Hematopoietic multipotent progenitor cell (in vitro differentiated cells): ENCODE results near the gene TMEM201. TPM values are rescaled to one million over a fixed set of nuclear protein-coding genes. Genes with fewer than 3 reads are reported as not detected.

Source experiments
- DNase-seq, 3 donors: peaks; one replicate each; pipeline ENCODE4 v3.0.0-alpha.2; 2011 to 2015; ENCODE audit warnings: low read depth in 2 of 3, low spot score in 2 of 3
- total RNA-seq: library from RNA; depleted of rRNA; stranded (reverse); fragments of >200 nt; gene quantifications from one replicate; pipeline ENCODE4 v1.2.3, GENCODE V29; 2012

TMEM201 gene
- total RNA-seq, 1 donor, result 20.7 TPM

DNA sequence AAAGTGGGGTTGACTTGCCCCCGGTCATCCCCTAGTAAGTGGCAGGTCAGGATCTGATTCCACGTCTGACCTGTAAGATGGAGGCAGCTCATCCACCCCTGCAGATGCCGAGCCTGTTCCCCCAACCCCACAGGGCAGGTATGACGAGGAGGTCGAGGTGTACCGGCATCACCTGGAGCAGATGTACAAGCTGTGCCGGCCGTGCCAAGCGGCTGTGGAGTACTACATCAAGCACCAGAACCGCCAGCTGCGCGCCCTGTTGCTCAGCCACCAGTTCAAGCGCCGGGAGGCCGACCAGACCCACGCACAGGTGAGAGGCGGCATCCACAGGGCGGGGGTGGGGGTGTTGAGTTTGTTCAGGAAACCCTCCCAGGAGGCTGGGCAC is 9.6 kb downstream of the TMEM201 start:
- no peak for DNase-seq

DNA sequence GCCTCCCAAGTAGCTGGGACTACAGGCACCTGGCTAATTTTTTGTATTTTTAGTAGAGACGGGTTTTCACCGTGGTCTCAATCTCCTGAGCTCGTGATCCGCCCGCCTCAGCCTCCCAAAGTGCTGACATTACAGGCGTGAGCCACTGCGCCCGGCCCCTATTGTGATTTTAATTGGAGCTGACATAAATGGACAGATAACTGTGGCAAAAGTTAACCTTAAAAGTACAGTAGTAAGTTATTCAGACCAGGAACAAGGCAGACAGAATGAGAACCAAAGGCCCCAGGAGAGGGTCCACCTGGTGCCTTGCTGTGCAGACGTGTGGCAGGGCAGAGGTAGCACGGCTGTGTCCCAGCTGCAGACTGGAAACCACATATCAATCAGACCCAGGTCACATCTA is 11.0 kb downstream of the TMEM201 start:
- DNase-seq, result no peak

DNA sequence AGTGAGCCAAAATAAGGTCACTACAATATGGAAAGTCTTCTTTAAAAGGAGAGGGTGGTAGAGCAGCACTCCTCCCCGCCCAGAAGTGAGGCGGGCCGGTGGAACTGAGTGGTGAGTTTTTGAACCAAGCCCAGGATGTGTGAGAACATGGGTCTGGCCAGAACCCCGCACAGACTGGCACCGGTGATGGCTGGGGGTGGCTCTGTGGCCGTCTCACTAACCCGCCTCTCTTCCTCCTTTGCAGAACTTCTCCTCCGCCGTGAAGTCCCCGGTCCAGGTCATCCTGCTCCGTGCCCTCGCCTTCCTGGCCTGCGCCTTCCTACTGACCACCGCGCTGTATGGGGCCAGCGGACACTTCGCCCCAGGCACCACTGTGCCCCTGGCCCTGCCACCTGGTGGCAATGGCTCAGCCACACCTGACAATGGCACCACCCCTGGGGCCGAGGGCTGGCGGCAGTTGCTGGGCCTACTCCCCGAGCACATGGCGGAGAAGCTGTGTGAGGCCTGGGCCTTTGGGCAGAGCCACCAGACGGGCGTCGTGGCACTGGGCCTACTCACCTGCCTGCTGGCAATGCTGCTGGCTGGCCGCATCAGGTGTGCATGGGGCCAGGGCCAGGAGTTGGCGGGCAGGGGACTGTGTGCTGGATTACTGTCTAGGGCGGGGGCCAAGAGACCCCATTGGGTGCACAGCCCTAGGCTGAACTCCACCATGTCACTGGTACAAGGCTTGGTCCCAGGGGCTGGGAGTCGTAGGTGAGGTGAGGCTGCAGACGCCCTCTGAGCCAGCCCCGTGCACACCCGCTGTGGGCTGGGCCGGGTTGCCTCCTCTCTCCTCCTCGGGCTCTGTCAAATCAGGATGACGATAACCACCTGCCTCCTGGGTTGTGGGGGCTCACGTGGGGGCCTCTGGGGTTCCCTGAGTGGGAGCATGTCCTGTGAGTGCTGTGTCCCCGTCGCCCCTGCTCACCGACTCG is 12.4 kb downstream of the TMEM201 start:
- no peak for DNase-seq

DNA sequence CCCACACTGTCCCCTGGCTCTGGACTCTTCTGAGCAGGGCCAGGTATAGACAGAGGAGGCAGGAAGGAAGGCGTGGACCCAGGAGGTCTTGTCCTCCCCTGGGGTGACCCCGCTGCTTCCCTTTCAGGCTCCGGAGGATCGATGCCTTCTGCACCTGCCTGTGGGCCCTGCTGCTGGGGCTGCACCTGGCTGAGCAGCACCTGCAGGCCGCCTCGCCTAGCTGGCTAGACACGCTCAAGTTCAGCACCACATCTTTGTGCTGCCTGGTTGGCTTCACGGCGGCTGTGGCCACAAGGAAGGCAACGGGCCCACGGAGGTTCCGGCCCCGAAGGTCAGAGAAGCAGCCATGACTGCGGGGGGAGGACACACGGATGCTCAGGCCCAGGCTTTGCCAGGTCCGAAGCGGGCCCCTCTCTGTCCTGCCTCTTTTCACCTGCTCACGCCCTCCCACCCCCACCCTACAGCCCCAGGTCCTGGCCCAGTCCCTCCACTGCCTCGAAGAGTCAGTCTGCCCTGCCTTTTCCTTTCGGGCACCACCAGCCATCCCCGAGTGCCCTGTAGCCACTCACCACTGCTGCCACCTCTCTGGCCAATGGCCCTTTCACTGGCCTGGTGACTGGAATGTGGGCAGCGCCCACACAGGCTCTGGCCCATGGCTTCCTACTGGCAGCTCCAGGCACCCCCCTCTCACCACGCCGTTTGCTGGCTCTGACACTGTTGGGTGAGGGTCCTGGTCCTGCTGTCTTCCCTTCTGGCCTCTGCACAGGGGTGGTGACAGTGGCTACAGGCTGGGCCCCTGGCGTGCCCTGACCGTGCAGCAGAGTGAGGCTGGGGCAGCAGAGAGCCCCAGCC is 13.5 kb downstream of the TMEM201 start:
- no peak for DNase-seq

DNA sequence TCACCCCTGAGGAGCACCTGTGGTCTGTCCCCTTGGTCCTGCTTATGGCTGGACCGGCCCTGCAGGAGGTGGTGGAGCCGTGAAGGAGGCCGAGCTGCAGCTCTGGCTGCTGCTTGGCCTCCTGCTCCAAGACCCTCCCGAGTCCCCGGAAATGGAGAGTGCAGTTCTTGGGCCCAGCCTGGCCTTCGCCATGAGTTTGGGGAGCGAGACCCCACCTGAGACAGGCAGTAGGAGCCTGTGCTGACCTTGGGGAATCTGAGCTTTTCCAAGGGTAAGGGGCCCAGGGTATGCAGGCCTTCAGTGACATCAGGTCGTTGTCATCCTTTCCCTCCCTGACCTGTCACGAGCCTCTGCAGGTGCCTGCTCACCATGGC is 14.1 kb downstream of the TMEM201 start:
- DNase-seq, result no peak

DNA sequence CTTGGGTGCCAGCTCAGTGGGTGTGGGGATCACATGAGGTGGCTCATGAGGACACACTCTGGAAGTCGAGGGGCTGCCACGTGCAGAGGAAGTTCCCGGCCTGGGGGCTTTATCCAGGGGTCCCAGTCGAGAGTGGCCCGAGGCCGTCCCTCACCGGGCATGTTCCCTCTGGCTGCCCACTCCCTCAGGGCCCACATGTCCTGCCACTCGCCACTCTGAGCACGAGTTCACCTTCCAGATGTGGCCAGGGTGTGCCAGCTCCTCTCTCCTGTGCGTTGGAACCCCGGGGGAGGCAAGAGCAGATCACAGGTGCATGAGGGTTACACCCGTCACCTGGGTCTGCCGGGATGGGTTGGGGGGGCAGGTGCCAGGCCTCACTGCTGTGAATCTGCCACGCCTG is 14.6 kb downstream of the TMEM201 start:
- no peak for DNase-seq

DNA sequence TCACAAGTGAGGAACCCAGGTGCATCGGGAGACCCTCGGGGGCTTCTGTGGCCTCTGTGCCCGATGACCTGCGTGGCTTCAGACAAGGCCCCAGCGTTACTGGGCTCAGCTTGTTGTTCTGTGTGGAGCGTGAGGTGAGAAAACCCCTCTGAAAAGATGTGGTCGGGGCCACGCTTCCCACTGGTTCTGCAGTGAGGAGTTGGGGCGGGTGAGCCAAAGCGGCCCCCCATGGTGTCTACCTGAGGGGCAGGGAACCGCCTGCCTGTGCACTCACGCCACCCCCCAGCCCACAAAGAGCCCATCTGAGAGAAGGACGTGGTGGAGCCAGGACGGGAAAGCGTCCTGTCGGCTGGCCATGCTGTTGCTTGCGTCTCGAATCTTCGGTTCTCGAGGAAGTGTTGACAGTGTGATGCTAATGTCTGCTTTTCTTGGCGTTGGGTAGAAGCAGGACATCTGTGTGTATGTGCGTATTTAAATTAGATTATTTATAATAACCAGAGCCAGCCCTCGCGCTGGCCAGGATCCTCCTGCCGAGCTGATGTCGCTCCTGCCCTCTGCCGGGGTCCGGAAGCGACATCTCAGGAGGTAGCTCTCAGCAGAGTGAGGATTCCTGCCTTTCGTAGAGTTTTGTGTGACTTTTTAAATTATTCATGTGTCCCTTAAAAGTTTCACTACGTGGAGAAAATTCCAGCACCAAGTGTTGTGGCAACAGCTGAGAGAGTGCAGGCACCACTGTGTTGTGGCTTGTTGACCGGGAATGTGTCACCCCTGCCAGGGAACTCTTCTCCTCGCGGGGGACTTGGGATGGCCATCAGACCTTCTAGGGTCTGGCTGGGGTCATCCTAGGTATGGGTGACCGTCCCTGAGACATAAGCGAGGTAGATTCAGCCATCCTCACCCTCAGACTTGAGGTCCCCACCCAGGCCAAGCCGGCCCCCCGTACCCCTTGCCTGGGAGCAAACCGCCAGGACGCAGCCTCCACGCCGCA is 15.3 kb downstream of the TMEM201 start:
- DNase-seq, result no peak

DNA sequence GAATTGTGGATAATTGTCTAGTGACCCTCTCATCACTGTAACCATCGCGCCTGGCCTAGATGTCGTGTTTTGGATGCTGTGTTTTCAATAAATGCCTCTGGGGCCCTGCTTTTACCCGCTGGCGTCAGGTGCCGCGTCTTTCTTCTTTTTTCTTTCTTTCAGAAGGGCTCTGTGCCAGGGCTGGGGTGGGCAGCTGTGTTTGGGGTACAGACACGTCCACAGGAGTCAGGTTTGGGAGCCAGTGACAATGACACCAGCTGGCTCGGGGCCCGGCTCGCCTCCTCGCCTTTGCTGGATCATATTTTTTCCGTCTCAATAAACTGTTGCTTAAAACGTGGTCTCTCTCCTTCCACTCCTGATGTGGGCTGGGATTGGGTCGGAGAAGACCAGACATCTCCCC is 16.1 kb downstream of the TMEM201 start:
- DNase-seq, result no peak

DNA sequence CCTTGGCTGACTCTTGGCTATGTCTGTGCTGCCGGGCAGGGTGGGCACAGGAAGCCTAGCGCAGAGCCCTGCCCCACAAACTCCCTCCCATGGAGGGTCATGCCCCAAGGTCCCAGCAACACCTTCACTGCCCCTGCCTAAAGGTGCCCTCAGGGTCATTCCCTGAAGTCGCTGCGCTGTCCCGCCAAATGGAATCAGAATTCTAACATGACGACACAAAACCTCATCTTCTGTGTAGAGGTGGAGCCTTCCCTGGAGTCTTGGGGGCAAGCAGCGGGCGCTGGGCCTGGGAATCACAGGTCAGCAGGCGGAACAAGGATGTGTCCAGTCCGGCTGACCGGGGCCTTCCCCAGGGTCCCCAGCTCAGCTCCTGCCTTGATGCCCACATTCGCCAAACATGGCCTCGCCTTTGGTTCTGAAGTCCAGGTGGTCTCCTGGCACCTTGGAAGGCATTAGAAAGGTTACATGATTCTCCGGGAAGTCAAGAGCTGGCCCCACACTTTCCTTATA is 17.3 kb downstream of the TMEM201 start:
- no peak for DNase-seq

DNA sequence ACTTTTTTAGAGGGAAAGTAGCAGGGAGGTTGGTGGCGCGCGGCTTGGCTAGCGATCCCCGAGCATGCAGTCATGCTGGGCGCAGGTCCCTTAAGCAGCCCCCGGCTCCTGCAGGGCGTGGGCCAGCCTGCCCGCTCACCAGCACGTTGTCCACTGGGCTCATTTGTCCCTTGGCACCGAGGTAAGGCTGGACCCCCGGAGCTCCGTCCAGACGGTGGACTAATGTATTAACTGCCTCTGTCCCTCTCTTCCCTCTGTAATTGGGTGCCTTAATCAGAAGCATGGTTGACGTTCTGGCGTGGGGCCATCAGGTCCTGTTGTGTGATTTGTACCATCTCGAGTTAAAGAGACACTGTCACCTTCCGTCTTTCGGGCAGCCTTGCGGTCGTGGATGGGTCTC is 17.7 kb downstream of the TMEM201 start:
- no peak for DNase-seq

DNA sequence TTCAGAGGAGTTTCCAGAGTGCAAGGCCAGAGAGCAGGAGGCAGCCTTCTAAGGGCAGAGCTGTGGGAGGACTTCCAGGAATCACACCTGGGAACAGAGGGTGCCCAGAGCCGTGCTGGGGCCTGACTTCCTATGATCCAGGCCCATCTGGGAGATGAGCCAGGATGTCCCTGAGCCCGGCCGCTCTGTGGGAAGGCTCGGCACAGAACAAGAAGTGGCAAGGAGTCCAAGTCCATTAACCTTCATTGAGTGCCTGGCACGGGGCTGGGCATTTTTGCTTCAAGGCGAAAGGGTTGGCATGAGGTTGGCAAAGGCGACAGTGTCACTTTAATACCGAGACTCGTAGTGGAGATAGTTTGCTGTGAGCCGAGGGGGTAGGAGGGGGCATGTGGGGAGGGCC is 18.2 kb downstream of the TMEM201 start:
- no peak for DNase-seq

DNA sequence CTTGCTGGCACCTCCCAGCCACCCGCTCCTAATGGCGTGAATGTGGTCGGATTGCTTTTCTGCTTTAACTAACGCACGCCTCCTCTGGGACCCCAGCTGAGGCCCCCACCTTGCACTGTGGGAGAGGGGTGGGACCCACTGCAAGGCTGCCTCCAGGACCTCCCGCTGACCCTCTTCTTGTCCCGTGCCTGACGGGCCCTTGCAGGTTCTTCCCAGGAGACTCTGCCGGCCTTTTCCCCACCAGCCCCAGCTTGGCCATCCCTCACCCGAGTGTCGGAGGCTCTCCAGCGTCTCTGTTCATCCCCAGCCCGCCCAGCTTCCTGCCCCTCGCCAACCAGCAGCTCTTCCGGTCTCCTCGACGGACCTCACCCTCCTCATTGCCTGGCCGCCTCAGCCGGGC is 18.6 kb downstream of the TMEM201 start:
- DNase-seq, result no peak

DNA sequence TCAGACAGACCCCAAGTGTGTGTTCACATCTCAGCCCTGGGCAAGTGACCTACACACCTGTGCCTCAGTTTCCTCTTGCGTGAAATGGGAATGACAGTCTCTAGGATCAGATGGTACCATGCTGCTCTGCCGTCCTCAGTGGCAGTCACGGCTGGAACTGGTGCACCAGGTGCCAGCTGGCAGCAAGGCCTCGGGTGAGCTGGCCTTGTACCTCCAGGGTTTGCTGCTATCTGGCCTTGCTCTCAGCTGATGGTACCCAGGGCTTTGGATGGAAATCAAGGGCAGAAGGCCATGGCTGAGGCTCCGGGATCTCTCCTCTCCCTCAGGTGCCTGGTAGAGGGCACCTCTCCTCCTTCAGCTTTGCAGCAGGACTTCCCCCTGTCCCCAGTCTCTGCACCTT is 21.3 kb downstream of the TMEM201 start:
- no peak for DNase-seq

DNA sequence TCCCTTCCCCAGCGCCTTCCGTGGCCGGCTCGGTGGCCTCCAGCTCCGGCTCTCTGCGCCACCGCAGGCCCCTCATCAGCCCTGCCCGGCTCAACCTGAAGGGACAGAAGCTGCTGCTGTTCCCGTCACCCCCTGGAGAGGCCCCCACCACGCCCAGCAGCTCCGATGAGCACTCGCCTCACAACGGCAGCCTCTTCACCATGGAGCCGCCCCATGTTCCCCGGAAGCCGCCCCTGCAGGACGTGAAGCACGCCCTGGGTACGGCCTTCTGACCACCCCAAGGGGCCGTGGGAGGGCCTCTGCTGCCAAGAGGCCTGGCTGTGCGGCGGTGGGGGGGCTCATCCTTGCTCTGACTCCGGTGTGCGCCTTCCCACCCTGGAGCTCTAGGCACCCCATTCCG is 21.8 kb downstream of the TMEM201 start:
- no peak for DNase-seq

DNA sequence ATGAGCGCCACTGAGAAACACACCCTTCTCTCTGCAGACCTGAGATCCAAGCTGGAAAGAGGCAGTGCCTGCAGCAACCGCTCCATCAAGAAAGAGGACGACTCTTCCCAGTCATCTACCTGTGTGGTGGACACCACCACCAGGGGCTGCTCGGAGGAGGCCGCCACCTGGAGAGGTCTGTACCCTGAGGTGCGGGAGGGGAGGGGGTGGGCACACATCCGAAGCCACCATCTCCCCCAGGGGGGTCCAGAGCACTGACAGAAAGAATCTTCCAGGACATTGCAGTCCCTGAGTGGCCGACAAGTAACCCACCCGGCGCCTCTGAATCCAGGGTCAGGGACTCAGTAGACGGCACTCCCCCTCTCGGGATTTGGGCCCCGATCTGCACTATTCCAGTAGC is 23.0 kb downstream of the TMEM201 start:
- DNase-seq, result no peak

DNA sequence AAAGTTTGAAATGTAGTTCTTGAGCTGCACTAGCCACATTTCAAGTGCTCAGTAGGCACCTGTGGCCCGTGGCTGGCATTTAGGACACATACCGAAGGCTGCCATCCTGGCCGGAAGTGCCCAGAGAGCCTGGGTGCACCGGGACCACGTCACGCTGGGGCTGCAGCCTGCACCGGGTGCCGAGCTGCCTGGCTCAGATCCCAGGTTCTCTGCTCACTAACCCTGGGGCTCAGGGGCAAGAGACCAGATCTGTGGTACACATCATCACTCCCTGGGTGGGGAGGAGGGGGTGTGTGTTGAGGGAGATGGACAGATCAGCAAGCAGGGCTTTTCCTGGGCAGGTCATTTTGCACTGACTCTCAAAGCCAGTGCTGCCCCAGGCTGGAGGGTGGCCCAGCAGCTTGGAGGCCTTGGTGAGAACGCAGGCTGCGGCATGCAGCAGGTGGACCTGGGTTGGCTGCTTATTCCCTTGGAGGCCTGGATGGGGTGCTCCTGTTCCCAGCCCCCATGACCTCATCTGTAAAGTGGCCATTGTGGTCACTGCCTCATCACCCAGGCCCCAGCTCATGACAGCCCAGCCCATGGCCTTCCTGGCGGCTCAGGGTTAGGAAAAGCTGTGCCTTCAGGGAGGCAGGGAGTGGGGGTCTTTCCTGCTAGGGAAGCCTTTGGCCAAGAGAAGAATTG is 23.6 kb downstream of the TMEM201 start:
- no peak for DNase-seq

DNA sequence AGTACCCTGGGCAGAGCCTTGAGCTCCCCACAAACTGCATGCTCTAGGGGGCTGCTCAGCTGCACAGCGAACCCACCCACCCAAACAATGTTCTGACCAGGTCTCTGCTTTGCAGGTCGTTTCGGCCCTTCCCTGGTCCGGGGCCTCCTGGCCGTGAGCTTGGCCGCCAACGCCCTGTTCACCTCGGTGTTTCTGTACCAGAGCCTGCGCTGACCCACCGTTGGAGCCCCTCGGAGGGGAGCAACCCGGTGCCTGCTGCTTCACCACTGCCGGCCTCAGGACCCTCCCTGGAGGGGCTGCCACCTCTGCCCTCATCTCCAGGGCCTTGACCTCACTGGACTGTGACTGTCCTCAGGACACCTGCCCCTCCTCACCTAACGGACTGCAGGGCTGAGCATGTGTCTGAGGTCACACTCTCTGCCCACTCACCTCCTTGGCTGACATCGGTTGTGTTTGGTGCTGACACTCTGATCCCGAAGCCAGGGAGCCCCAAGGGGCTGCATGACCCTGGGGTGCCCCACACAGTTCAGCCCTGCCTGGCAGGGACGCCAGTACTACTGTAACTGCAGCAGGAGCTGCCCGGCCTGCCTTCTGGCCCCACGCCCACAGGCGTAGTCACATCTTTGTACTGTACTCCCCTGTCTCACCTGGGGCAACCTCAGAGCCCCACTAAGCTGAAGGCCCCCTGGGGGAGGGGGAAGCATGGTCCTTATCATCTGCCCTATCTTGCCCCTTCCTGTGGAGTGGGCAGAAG is 24.3 kb downstream of the TMEM201 start:
- DNase-seq, result no peak

DNA sequence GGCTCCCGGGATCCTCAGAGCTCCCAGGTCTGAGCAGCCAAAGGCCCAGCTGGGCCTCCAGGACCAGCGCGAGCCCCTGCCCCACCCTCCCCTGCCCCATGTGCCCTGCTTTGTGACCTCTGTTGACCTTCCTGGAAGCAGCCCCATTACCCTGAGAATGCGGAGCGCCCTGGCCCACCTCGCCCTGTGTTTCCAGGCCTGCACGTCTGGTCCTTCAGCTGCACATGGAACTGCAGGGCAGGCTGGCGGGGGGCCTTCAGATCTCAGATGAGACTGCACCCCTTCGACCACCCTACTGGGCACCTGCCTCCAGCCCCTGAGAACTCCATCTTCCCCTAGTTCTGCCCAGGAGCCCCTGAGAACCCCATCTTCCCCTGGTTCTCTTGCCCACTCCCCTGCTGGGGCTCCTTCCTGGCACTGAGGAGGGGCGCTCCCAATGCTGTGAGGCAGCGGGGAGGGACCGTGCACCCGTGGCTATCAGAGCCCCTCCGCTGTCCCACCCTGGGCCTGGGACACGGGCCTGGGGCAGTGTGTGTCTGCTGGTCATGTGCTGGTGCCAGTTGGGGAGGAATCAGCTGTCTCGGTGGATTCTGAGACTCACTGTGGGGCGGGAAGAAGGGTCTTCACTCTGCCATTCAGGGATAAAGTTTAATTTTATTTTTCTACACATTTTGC is 25.1 kb downstream of the TMEM201 start:
- DNase-seq, result no peak
